PC-3 (cell line): Measurements from ENCODE around the gene CXCL10.

Source experiments
- EZH2 ChIP-seq: fragments of 300-600 bp; sonication (generic); IDR thresholded peaks from one replicate; pipeline ENCODE4 v1.6.1; 2017; ENCODE audit warnings: antibody characterized with exemption, mild to moderate bottlenecking, low read length; ENCODE audit not compliant: unreplicated experiment
- EZH2phosphoT487 ChIP-seq: fragments of 300-600 bp; sonication (generic); IDR thresholded peaks from 2 replicates; pipeline ENCODE4 v1.6.1; 2018; ENCODE audit warnings: mild to moderate bottlenecking, antibody characterized with exemption, low read length, borderline replicate concordance
- TF ChIP-seq, protein P1 (sequence below): fragments of 300-600 bp; sonication (generic); conservative IDR thresholded peaks from 2 replicates; pipeline ENCODE4 v1.5.1; 2017; ENCODE audit warnings: antibody characterized with exemption, low read depth, mild to moderate bottlenecking, low read length

DNA sequence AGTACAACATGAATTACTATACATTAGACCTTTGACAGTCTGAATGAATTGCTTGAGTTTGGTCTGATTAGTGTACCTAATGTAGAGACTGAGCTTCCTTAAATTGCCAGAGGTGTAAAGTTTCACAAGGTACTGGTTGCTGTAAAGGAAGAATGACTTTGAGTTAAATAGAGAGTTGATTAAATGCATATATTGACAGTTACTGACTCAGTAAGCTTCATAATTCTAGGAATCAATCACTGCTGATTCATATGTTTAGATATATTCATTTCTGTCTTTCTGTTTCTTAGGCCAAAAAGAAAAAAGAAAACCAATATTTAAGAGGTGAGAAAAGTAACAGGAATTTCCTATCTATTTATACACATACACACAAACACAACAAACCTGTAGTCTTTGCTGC is 35.0 kb upstream of the CXCL10 start:
- TF ChIP-seq, protein P1, sequence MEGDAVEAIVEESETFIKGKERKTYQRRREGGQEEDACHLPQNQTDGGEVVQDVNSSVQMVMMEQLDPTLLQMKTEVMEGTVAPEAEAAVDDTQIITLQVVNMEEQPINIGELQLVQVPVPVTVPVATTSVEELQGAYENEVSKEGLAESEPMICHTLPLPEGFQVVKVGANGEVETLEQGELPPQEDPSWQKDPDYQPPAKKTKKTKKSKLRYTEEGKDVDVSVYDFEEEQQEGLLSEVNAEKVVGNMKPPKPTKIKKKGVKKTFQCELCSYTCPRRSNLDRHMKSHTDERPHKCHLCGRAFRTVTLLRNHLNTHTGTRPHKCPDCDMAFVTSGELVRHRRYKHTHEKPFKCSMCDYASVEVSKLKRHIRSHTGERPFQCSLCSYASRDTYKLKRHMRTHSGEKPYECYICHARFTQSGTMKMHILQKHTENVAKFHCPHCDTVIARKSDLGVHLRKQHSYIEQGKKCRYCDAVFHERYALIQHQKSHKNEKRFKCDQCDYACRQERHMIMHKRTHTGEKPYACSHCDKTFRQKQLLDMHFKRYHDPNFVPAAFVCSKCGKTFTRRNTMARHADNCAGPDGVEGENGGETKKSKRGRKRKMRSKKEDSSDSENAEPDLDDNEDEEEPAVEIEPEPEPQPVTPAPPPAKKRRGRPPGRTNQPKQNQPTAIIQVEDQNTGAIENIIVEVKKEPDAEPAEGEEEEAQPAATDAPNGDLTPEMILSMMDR = no peak
- TF ChIP-seq EZH2phosphoT487 (no peak), EZH2 (no peak)
